Measurements from ENCODE around the gene CLBA1.
"Not testable (repeated sequence)": the region's sequence is repeated elsewhere in the genome, so short reads cannot be mapped to it uniquely, and the experiment has no call there.

CLBA1 gene

GRCh38 chr14:104942586-104942985, 43.0 kb upstream of the CLBA1 start:
- DNase-seq (ENCODE audit: extremely low read depth, insufficient read length) = no peak
- H3K27me3 ChIP-seq (replicated peaks; ENCODE audit: control insufficient read depth, insufficient read depth, low read length) = peaks cover 1% of the 10 kb centered on the region
- no peak overlapping the region for H3K4me3 ChIP-seq (replicated peaks; ENCODE audit: low read depth, low read length)
- TF ChIP-seq CTCF (IDR thresholded peaks at IDR 0.05; ENCODE audit: insufficient read depth, low read length, poor library complexity, severe bottlenecking) = no peak
- H3K36me3 ChIP-seq (ENCODE audit: control insufficient read depth, insufficient read depth, low read length) = no peaks in the 10 kb centered on the region

- DNase-seq (ENCODE audit: extremely low read depth, insufficient read length); H3K27me3 ChIP-seq (replicated peaks; ENCODE audit: control insufficient read depth, insufficient read depth, low read length); H3K4me3 ChIP-seq (replicated peaks; ENCODE audit: low read depth, low read length); H3K36me3 ChIP-seq (ENCODE audit: control insufficient read depth, insufficient read depth, low read length): not testable (repeated sequence)
These were observed 42.2 kb upstream of the CLBA1 start for GRCh38 chr14:104943216-104944015.

GRCh38 chr14:104944016-104944308, 41.6 kb upstream of the CLBA1 start:
- not testable (repeated sequence) for DNase-seq (ENCODE audit: extremely low read depth, insufficient read length); H3K27me3 ChIP-seq (replicated peaks; ENCODE audit: control insufficient read depth, insufficient read depth, low read length); H3K4me3 ChIP-seq (replicated peaks; ENCODE audit: low read depth, low read length); H3K36me3 ChIP-seq (ENCODE audit: control insufficient read depth, insufficient read depth, low read length)

- DNase-seq (ENCODE audit: extremely low read depth, insufficient read length); H3K4me3 ChIP-seq (replicated peaks; ENCODE audit: low read depth, low read length); H3K36me3 ChIP-seq (ENCODE audit: control insufficient read depth, insufficient read depth, low read length); H3K27me3 ChIP-seq (replicated peaks; ENCODE audit: control insufficient read depth, insufficient read depth, low read length): not testable (repeated sequence)
These were observed 41.0 kb upstream of the CLBA1 start for GRCh38 chr14:104944436-104945205.

- H3K27me3 ChIP-seq (replicated peaks; ENCODE audit: control insufficient read depth, insufficient read depth, low read length); DNase-seq (ENCODE audit: extremely low read depth, insufficient read length); H3K36me3 ChIP-seq (ENCODE audit: control insufficient read depth, insufficient read depth, low read length); H3K4me3 ChIP-seq (replicated peaks; ENCODE audit: low read depth, low read length): not testable (repeated sequence)
These were observed 40.3 kb upstream of the CLBA1 start for GRCh38 chr14:104945266-104945665.

GRCh38 chr14:104945986-104946965, 39.3 kb upstream of the CLBA1 start:
- not testable (repeated sequence) for H3K4me3 ChIP-seq (replicated peaks; ENCODE audit: low read depth, low read length); DNase-seq (ENCODE audit: extremely low read depth, insufficient read length); H3K27me3 ChIP-seq (replicated peaks; ENCODE audit: control insufficient read depth, insufficient read depth, low read length); H3K36me3 ChIP-seq (ENCODE audit: control insufficient read depth, insufficient read depth, low read length)

GRCh38 chr14:104947201-104947600, 38.4 kb upstream of the CLBA1 start:
- not testable (repeated sequence) for H3K4me3 ChIP-seq (replicated peaks; ENCODE audit: low read depth, low read length); H3K27me3 ChIP-seq (replicated peaks; ENCODE audit: control insufficient read depth, insufficient read depth, low read length); H3K36me3 ChIP-seq (ENCODE audit: control insufficient read depth, insufficient read depth, low read length); DNase-seq (ENCODE audit: extremely low read depth, insufficient read length)

- H3K36me3 ChIP-seq (ENCODE audit: control insufficient read depth, insufficient read depth, low read length); H3K27me3 ChIP-seq (replicated peaks; ENCODE audit: control insufficient read depth, insufficient read depth, low read length); H3K4me3 ChIP-seq (replicated peaks; ENCODE audit: low read depth, low read length); DNase-seq (ENCODE audit: extremely low read depth, insufficient read length): not testable (repeated sequence)
These were observed 37.5 kb upstream of the CLBA1 start for GRCh38 chr14:104947881-104948735.
